SK-N-SH treated with all-trans-retinoic acid at 6 μM for 48 hours (cell line): ENCODE measurements around the gene EDA.

Experiments used
- ATAC-seq: fragments of 200-7000 bp; cut with Tn5 transposase; 3 replicates; pipeline ENCODE4 v1.9.1; 2020; ENCODE audit warnings: mild to moderate bottlenecking, moderate library complexity
- BACH2 ChIP-seq: fragments of 250-450 bp; sonication (Bioruptor Pico); IDR thresholded peaks from 2 replicates; pipeline ENCODE4 v1.9.0; 2021; ENCODE audit warnings: mild to moderate bottlenecking, borderline replicate concordance
- CREB5 ChIP-seq: fragments of 250-450 bp; sonication (Bioruptor Pico); IDR thresholded peaks from 2 replicates; pipeline ENCODE4 v1.5.1; 2020; ENCODE audit warnings: low read depth, mild to moderate bottlenecking, moderate library complexity
- CSDC2 ChIP-seq: fragments of 250-450 bp; sonication (Bioruptor Pico); IDR thresholded peaks from 2 replicates; pipeline ENCODE4 v1.5.0; 2020; ENCODE audit warnings: mild to moderate bottlenecking, moderate library complexity
- CSRNP3 ChIP-seq: fragments of 250-450 bp; sonication (Bioruptor Pico); IDR thresholded peaks from 2 replicates; pipeline ENCODE4 v1.5.1; 2021; ENCODE audit warnings: mild to moderate bottlenecking, moderate library complexity
- ESRRG ChIP-seq: fragments of 250-450 bp; sonication (Bioruptor Pico); IDR thresholded peaks from 2 replicates; pipeline ENCODE4 v1.6.1; 2021; ENCODE audit warnings: mild to moderate bottlenecking
- GLIS3 ChIP-seq: fragments of 250-450 bp; sonication (Bioruptor Pico); IDR thresholded peaks from 2 replicates; pipeline ENCODE4 v1.5.0; 2020; ENCODE audit warnings: mild to moderate bottlenecking, moderate library complexity
- OSR1 ChIP-seq: fragments of 250-450 bp; sonication (Bioruptor Pico); IDR thresholded peaks from 2 replicates; pipeline ENCODE4 v1.8.0; 2022; ENCODE audit warnings: moderate library complexity, mild to moderate bottlenecking, inconsistent platforms
- PATZ1 ChIP-seq: fragments of 250-450 bp; sonication (Bioruptor Pico); IDR thresholded peaks from 2 replicates; pipeline ENCODE4 v1.8.0; 2020; ENCODE audit warnings: mild to moderate bottlenecking, moderate library complexity, borderline replicate concordance
- POU6F1 ChIP-seq: fragments of 250-450 bp; sonication (Bioruptor Pico); IDR thresholded peaks from 2 replicates; pipeline ENCODE4 v1.8.0; 2021; ENCODE audit warnings: low read depth, mild to moderate bottlenecking, moderate library complexity, borderline replicate concordance
- PPARA ChIP-seq: fragments of 250-450 bp; sonication (Bioruptor Pico); IDR thresholded peaks from 2 replicates; pipeline ENCODE4 v1.5.0; 2020; ENCODE audit warnings: mild to moderate bottlenecking, borderline replicate concordance
- SNAI2 ChIP-seq: fragments of 250-450 bp; sonication (Bioruptor Pico); IDR thresholded peaks from 2 replicates; pipeline ENCODE4 v1.5.0; 2020; ENCODE audit warnings: mild to moderate bottlenecking, moderate library complexity
- TCF4 ChIP-seq: fragments of 250-450 bp; sonication (Bioruptor Pico); IDR thresholded peaks from 2 replicates; pipeline ENCODE4 v1.8.0; 2021; ENCODE audit warnings: mild to moderate bottlenecking, moderate library complexity, borderline replicate concordance
- TOX ChIP-seq: fragments of 250-450 bp; sonication (Bioruptor Pico); IDR thresholded peaks from 2 replicates; pipeline ENCODE4 v1.8.0; 2021; ENCODE audit warnings: mild to moderate bottlenecking, moderate library complexity, borderline replicate concordance
- TSHZ2 ChIP-seq: fragments of 250-450 bp; sonication (Bioruptor Pico); IDR thresholded peaks from 2 replicates; pipeline ENCODE4 v1.5.0; 2020; ENCODE audit warnings: mild to moderate bottlenecking, moderate library complexity
- ZC3H10 ChIP-seq: fragments of 250-450 bp; sonication (Bioruptor Pico); IDR thresholded peaks from 2 replicates; pipeline ENCODE4 v1.5.1; 2021; ENCODE audit warnings: mild to moderate bottlenecking, moderate library complexity
- ZFP3 ChIP-seq: fragments of 250-450 bp; sonication (Bioruptor Pico); IDR thresholded peaks from 2 replicates; pipeline ENCODE4 v1.5.0; 2020; ENCODE audit warnings: mild to moderate bottlenecking, moderate library complexity
- ZFP30 ChIP-seq: fragments of 450-650 bp; formaldehyde crosslinking; IDR thresholded peaks from 2 replicates; pipeline ENCODE4 v1.5.0; 2022; ENCODE audit warnings: mild to moderate bottlenecking, moderate library complexity
- ZNF70 ChIP-seq: fragments of 450-650 bp; formaldehyde crosslinking; IDR thresholded peaks from 2 replicates; pipeline ENCODE4 v1.5.0; 2020; ENCODE audit warnings: mild to moderate bottlenecking, moderate library complexity
- ZNF8 ChIP-seq: fragments of 450-650 bp; formaldehyde crosslinking; IDR thresholded peaks from 2 replicates; pipeline ENCODE4 v1.5.0; 2020; ENCODE audit warnings: mild to moderate bottlenecking, moderate library complexity

The EDA gene

GRCh38 chrX:69948276-69948797, 332.4 kb downstream of the EDA start (continued):
- no peak for TF ChIP-seq TSHZ2 (CRISPR knock-in tag)
- TF ChIP-seq, all 23 proteins: peak for 0

- TF ChIP-seq ZNF8 (no peak), ESRRG (CRISPR knock-in tag) (no peak), POU6F1 (no peak), OSR1 (CRISPR knock-in tag) (no peak), ZC3H10 (CRISPR knock-in tag) (no peak), TCF4 (CRISPR knock-in tag) (no peak), ZFP3 (CRISPR knock-in tag) (no peak), GLIS3 (CRISPR knock-in tag) (no peak), CSDC2 (CRISPR knock-in tag) (no peak), CSRNP3 (CRISPR knock-in tag) (no peak), TSHZ2 (CRISPR knock-in tag) (no peak), ZFP30 (no peak), SNAI2 (CRISPR knock-in tag) (no peak), PPARA (CRISPR knock-in tag) (no peak), TOX (CRISPR knock-in tag) (no peak), ZNF70 (CRISPR knock-in tag) (no peak), BACH2 (CRISPR knock-in tag) (no peak)
- no peak for ATAC-seq
Measured at GRCh38 chrX:69951753-69952152, 335.8 kb downstream of the EDA start.

- no peak for ATAC-seq
- TF ChIP-seq TSHZ2 (CRISPR knock-in tag), result no peak
- TF ChIP-seq ZFP30, result no peak
- TF ChIP-seq ESRRG (CRISPR knock-in tag), result no peak
- no peak for TF ChIP-seq ZFP3 (CRISPR knock-in tag)
- no peak for TF ChIP-seq SNAI2 (CRISPR knock-in tag)
- no peak for TF ChIP-seq POU6F1
- TF ChIP-seq CSDC2 (CRISPR knock-in tag), result no peak
- no peak for TF ChIP-seq TOX (CRISPR knock-in tag)
- TF ChIP-seq OSR1 (CRISPR knock-in tag), result no peak
- no peak for TF ChIP-seq PPARA (CRISPR knock-in tag)
- TF ChIP-seq PATZ1 (CRISPR knock-in tag), result no peak
- no peak for TF ChIP-seq CREB5
Measured at GRCh38 chrX:69959712-69960111, 343.8 kb downstream of the EDA start.
